ENCODE data around the gene HSPB6. TPM values are rescaled to one million over a fixed set of nuclear protein-coding genes. Genes with fewer than 3 reads are reported as not detected.

HSPB6 gene
- total and polyA plus RNA-seq, 2 of the 8 experiments (the other 6 are each of a cell fraction or from before 2014, with no cell fraction given): 0.91 TPM; not detected in 1

DNA sequence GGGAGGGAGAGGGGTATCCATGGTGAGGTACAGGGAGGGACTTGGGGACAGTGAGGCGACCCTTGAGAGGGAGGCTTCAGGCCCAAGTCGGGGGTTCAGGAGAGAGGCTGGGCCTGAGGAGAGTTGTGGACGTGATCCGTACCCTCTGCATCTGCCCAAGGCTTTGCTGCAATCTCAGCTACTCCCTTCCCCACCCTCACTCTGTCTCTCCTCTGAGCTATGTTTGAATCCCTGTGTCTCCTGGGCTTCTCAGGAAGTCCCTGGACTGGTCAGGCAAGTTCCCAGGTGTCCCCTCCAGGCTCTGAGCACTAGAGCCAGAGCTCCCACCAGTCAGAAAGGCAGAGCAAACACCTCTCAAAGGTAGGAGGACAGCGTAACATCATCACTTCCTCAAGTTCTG is 6.7 kb downstream of the HSPB6 start (continued):
- TF ChIP-seq ZNF274 (IDR thresholded peaks at IDR 0.05; ENCODE audit: borderline replicate concordance, extremely low read depth, low read length) (no peak), RNF2 (IDR thresholded peaks at IDR 0.05; ENCODE audit: borderline replicate concordance, low read depth, low read length, missing control alignments, poor library complexity, severe bottlenecking) (no peak), CBX8 (IDR thresholded peaks at IDR 0.05; ENCODE audit: borderline replicate concordance, low read depth, low read length) (no peak), ASH2L (IDR thresholded peaks at IDR 0.05; ENCODE audit: low read length) (no peak), SP1 (IDR thresholded peaks at IDR 0.05; ENCODE audit: low read depth, low read length) (no peak)
- TF ChIP-seq, protein P1, sequence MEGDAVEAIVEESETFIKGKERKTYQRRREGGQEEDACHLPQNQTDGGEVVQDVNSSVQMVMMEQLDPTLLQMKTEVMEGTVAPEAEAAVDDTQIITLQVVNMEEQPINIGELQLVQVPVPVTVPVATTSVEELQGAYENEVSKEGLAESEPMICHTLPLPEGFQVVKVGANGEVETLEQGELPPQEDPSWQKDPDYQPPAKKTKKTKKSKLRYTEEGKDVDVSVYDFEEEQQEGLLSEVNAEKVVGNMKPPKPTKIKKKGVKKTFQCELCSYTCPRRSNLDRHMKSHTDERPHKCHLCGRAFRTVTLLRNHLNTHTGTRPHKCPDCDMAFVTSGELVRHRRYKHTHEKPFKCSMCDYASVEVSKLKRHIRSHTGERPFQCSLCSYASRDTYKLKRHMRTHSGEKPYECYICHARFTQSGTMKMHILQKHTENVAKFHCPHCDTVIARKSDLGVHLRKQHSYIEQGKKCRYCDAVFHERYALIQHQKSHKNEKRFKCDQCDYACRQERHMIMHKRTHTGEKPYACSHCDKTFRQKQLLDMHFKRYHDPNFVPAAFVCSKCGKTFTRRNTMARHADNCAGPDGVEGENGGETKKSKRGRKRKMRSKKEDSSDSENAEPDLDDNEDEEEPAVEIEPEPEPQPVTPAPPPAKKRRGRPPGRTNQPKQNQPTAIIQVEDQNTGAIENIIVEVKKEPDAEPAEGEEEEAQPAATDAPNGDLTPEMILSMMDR (IDR thresholded peaks at IDR 0.05; ENCODE audit: control extremely low read depth in 1 of 3, insufficient read depth in 1 of 3, low read depth in 1 of 3, low read length in 3 of 3): no peak

Data from H1 (cell line).